Measurements from ENCODE around the gene RIC8A.

Gene RIC8A

DNA sequence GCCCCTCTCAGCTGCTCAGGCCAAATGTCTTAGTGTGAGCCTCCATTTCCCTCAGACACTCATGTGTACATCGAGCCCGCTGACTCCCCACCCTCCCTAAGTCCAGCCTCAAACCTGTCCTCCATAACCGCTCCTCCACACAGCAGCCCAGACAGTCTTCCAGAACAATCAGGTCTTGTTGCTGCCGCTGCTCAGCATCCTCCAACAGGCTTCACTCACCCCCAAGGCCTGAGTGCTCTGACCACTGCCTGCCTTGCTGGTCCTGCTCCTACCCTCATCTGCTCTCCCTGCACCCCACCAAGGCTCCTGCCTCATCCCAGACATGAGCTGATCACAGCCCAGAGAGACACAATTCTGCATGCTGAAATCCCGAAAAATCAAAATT lies 46.4 kb downstream of the RIC8A start:
- H3K27ac ChIP-seq (ENCODE audit: low read depth, low read length) = no peak overlapping the region
- H3K27me3 ChIP-seq (ENCODE audit: control insufficient read depth in 1 of 2, insufficient read depth in 2 of 2, low read length in 2 of 2) = no peaks in the 10 kb centered on the region
- H3K4me3 ChIP-seq (ENCODE audit: low read depth in 1 of 2, low read length in 2 of 2) = no peak overlapping the region
- H3K9me3 ChIP-seq (ENCODE audit: low read length) = no peaks in the 10 kb centered on the region
- H3K4me1 ChIP-seq (ENCODE audit: insufficient read depth, low read length) = no peaks in the 10 kb centered on the region
- H3K9ac ChIP-seq (ENCODE audit: low read length) = no peak overlapping the region
- peaks cover 42% of the 10 kb centered on the region for H3K36me3 ChIP-seq (ENCODE audit: insufficient read depth, low read length)

DNA sequence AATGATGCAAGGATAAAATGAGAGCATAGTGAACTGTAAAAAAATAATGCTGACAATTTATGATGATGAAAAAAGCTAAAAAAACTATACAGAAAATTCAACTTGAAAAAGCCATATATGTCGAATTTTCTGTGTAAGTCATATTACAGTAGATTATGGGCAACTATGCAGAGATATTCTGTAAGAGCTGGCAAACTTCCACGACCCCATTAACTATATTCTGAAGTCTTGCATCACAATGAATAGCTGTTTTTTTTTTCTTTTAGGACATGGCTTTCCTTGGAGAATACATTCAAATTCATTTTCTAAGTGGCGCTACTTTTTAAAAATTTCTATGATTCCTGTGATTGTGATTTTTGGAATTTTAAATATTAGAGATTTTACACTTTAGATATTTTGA lies 47.7 kb downstream of the RIC8A start:
- no peaks in the 10 kb centered on the region for H3K27me3 ChIP-seq (ENCODE audit: control insufficient read depth in 1 of 2, insufficient read depth in 2 of 2, low read length in 2 of 2)
- H3K27ac ChIP-seq (ENCODE audit: low read depth, low read length) = no peak overlapping the region
- H3K36me3 ChIP-seq (ENCODE audit: insufficient read depth, low read length) = peaks cover 32% of the 10 kb centered on the region
- no peak overlapping the region for H3K9ac ChIP-seq (ENCODE audit: low read length)
- no peak overlapping the region for H3K4me3 ChIP-seq (ENCODE audit: low read depth in 1 of 2, low read length in 2 of 2)
- no peaks in the 10 kb centered on the region for H3K4me1 ChIP-seq (ENCODE audit: insufficient read depth, low read length)
- no peaks in the 10 kb centered on the region for H3K9me3 ChIP-seq (ENCODE audit: low read length)

DNA sequence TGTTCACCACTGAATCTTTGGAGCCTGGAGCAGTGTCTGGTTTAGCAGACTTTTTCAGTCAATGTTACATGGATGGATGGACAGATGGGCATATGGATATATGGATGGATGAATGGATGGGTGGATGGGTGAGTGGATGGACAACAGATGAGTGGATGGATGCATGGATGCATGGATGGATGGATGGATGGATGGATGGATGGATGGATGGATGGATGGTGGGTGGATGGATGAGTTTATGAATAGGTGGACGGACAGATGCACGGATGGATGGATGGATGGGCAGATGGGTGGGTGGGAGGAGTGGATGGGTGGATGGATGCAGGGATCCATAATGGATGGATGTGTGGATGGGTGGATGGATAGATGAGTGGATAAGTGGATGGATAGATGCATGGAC lies 48.3 kb downstream of the RIC8A start:
- Histone ChIP-seq H3K27ac (ENCODE audit: low read depth, low read length) (no peak overlapping the region), H3K27me3 (ENCODE audit: control insufficient read depth in 1 of 2, insufficient read depth in 2 of 2, low read length in 2 of 2) (no peaks in the 10 kb centered on the region), H3K9ac (ENCODE audit: low read length) (no peak overlapping the region), H3K4me3 (ENCODE audit: low read depth in 1 of 2, low read length in 2 of 2) (no peak overlapping the region), H3K9me3 (ENCODE audit: low read length) (no peaks in the 10 kb centered on the region), H3K4me1 (ENCODE audit: insufficient read depth, low read length) (no peaks in the 10 kb centered on the region), H3K36me3 (ENCODE audit: insufficient read depth, low read length) (peaks cover 27% of the 10 kb centered on the region)

DNA sequence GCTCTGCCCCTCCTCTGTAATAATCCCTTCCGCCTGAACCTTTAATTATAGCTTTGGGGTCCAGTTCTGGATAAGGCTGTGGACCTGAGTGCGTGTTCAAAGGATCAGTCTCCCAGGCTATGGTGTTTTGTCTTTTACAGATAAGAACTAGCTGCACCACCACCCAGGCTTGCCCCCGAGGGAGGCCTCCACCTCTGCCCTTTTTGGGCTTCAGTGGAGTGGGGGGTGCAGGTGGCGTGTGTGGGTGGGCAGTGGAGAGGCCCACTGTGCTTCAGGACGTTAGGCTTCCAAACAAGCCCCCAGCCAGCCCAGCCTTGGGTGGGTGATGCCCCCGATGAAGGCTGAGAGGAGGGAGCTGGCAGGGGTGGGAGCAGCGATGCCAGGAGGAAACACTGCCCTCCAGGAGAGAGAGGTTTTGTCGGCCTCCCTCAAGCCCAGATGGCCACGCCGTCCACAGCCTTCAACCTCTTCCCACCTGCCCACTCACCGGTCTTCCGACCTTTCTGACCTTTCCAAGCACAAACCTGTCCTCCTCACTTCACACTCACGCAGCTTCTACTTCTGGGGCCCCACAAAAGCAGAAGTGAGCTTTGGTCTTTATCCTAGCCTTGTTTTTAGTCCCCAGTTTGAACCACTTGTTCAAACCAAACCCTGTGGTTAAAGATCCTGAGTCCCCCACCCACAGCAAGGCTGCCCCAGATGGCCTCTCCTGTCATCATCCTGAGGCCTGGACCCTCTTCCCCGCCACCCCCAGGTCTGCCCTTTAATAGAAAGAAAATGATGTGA lies 49.6 kb downstream of the RIC8A start:
- Histone ChIP-seq H3K4me1 (ENCODE audit: insufficient read depth, low read length) (no peaks in the 10 kb centered on the region), H3K27ac (ENCODE audit: low read depth, low read length) (no peak overlapping the region), H3K4me3 (ENCODE audit: low read depth in 1 of 2, low read length in 2 of 2) (no peak overlapping the region), H3K9me3 (ENCODE audit: low read length) (peaks cover 4% of the 10 kb centered on the region), H3K9ac (ENCODE audit: low read length) (no peak overlapping the region), H3K36me3 (ENCODE audit: insufficient read depth, low read length) (peaks cover 14% of the 10 kb centered on the region), H3K27me3 (ENCODE audit: control insufficient read depth in 1 of 2, insufficient read depth in 2 of 2, low read length in 2 of 2) (no peaks in the 10 kb centered on the region)

DNA sequence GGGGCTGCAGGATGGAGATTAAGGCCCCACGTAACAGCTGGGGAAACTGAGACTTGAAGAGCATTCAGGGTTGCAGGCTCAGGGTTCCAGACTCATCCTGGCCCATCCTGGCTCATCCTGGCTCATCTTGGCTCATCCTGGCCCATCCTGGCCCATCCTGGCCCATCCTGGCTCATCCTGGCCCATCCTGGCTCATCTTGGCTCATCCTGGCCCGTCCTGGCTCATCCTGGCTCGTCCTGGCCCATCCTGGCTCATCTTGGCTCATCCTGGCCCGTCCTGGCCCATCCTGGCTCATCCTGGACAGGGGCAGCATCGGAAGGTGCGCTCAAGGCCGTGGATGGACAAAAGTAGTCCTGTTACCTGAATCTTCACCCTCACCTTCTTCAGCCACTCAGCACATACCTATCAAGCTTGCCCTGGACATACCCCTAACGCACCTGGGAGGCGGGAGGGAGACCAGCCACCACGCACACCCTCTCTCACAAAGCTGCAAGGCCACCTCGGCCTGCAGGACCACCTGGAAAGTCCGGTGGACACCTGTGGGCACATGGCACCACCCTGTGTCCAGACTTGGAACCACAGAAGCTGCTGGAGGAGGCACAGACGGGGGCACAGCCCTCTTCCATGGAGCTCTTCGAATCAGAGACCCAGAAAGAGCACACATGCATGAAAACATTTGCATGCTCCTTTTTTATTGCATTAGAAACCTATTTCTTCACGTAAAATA lies 50.4 kb downstream of the RIC8A start:
- Histone ChIP-seq H3K9me3 (ENCODE audit: low read length) (peaks cover 4% of the 10 kb centered on the region), H3K9ac (ENCODE audit: low read length) (no peak overlapping the region), H3K27ac (ENCODE audit: low read depth, low read length) (no peak overlapping the region), H3K4me1 (ENCODE audit: insufficient read depth, low read length) (no peaks in the 10 kb centered on the region), H3K27me3 (ENCODE audit: control insufficient read depth in 1 of 2, insufficient read depth in 2 of 2, low read length in 2 of 2) (no peaks in the 10 kb centered on the region), H3K4me3 (ENCODE audit: low read depth in 1 of 2, low read length in 2 of 2) (no peak overlapping the region), H3K36me3 (ENCODE audit: insufficient read depth, low read length) (peaks cover 6% of the 10 kb centered on the region)

DNA sequence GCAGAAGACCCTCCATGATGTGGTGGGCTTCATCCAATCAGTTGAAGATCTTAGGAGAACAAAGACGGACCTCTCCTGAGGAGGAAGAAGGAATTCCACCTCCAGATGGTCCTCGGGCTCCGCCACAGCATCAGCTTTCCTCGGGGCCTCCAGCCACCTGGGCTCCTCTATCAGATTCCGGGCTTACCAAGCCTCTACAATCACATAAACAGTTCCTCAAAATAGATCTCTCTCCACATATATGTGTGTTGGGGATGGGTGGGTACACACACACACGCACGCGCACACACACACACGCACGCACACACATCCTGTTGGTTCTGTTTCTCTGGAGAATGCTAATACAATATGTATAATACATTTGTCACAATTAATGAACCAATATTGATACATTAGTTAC lies 51.9 kb downstream of the RIC8A start:
- no peaks in the 10 kb centered on the region for H3K27me3 ChIP-seq (ENCODE audit: control insufficient read depth in 1 of 2, insufficient read depth in 2 of 2, low read length in 2 of 2)
- no peaks in the 10 kb centered on the region for H3K36me3 ChIP-seq (ENCODE audit: insufficient read depth, low read length)
- no peaks in the 10 kb centered on the region for H3K4me1 ChIP-seq (ENCODE audit: insufficient read depth, low read length)
- H3K9ac ChIP-seq (ENCODE audit: low read length) = no peak overlapping the region
- H3K4me3 ChIP-seq (ENCODE audit: low read depth in 1 of 2, low read length in 2 of 2) = no peak overlapping the region
- H3K27ac ChIP-seq (ENCODE audit: low read depth, low read length) = no peak overlapping the region
- peaks cover 4% of the 10 kb centered on the region for H3K9me3 ChIP-seq (ENCODE audit: low read length)

DNA sequence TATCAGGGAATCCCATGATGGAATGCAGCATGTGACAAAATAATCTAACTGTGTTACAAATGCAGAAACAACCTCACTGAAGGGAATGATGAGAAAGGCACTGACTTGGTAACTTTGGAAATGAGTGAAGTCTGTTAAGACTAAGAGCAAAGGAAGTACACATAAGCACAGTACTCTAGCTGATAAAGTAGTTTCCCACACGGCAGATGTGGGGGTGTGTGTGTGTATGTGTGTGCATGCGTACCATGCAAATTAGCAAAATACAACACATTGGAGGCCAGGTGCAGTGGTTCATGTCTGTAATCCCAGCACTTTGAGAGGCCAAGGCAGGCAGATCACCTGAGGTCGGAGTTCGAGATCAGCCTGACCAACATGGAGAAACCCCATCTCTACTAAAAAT lies 54.1 kb downstream of the RIC8A start:
- H3K27me3 ChIP-seq (ENCODE audit: control insufficient read depth in 1 of 2, insufficient read depth in 2 of 2, low read length in 2 of 2) = no peaks in the 10 kb centered on the region
- peaks cover 4% of the 10 kb centered on the region for H3K9me3 ChIP-seq (ENCODE audit: low read length)
- H3K4me1 ChIP-seq (ENCODE audit: insufficient read depth, low read length) = no peaks in the 10 kb centered on the region
- no peak overlapping the region for H3K9ac ChIP-seq (ENCODE audit: low read length)
- H3K27ac ChIP-seq (ENCODE audit: low read depth, low read length) = no peak overlapping the region
- no peaks in the 10 kb centered on the region for H3K36me3 ChIP-seq (ENCODE audit: insufficient read depth, low read length)
- no peak overlapping the region for H3K4me3 ChIP-seq (ENCODE audit: low read depth in 1 of 2, low read length in 2 of 2)
